Effector memory CD4-positive, alpha-beta T cell (primary cell): Measurements from ENCODE around the gene METTL25B.

Experiments
- DNase-seq, 3 donors: peaks; one replicate each; pipeline ENCODE4 v3.0.0-alpha.2; 2020
- H3K27ac ChIP-seq: 2 replicates; pipeline ENCODE4 v1.7.0; 2013; ENCODE audit warnings: mild to moderate bottlenecking, low read length, moderate library complexity; ENCODE audit not compliant: insufficient read depth, poor library complexity, severe bottlenecking
- H3K27me3 ChIP-seq: replicated peaks from 2 replicates; pipeline ENCODE4 v1.7.0; 2013; ENCODE audit warnings: mild to moderate bottlenecking, low read length; ENCODE audit not compliant: insufficient read depth, control insufficient read depth, poor library complexity, severe bottlenecking
- H3K36me3 ChIP-seq: 2 replicates; pipeline ENCODE4 v1.7.0; 2013; ENCODE audit warnings: mild to moderate bottlenecking, low read length, moderate library complexity; ENCODE audit not compliant: control insufficient read depth, insufficient read depth
- H3K4me1 ChIP-seq: 2 replicates; pipeline ENCODE4 v1.7.0; 2013; ENCODE audit warnings: low read length, mild to moderate bottlenecking; ENCODE audit not compliant: control insufficient read depth, insufficient read depth, poor library complexity, severe bottlenecking
- H3K4me3 ChIP-seq: 2 replicates; pipeline ENCODE4 v1.7.0; 2013; ENCODE audit warnings: low read length, low read depth, mild to moderate bottlenecking; ENCODE audit not compliant: insufficient read depth, poor library complexity, severe bottlenecking
- H3K9me3 ChIP-seq: 2 replicates; pipeline ENCODE4 v1.7.0; 2013; ENCODE audit warnings: mild to moderate bottlenecking, low read length, moderate library complexity; ENCODE audit not compliant: control insufficient read depth

Gene METTL25B

GRCh38 chr1:156726549-156727226 is 1.6 kb upstream of the METTL25B start:
- Histone ChIP-seq H3K27ac (peak overlapping the region; percentile 96), H3K36me3 (peaks cover 26% of the 10 kb centered on the region), H3K27me3 (no peaks in the 10 kb centered on the region), H3K4me3 (peak overlapping the region; percentile 90), H3K4me1 (peaks cover 37% of the 10 kb centered on the region), H3K9me3 (no peaks in the 10 kb centered on the region)
- no peak for DNase-seq

DNA sequence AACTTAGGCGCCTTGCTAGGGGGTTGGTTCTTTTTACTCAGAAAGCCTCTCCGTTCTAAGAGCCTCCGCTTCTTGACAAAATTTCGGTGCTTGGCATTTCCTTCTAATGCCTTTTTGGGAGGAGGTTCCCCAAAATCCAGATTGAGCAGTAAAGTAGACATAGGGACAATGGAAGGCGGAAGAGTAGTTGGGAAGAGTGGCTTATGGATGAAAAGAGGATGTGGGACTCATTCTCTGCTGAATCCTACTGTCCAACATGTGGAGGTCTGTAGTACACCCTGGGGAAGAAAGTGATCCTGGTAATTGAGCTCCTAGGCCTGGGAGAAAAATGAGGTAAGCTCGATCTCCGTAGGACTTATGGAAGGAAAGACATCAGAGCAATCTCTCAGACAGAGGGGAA is 777 bp upstream of the METTL25B start:
- Histone ChIP-seq H3K27me3 (no peaks in the 10 kb centered on the region), H3K27ac (peak overlapping the region; percentile 96), H3K9me3 (no peaks in the 10 kb centered on the region), H3K4me3 (peak overlapping the region; percentile 90), H3K36me3 (peaks cover 22% of the 10 kb centered on the region), H3K4me1 (peaks cover 37% of the 10 kb centered on the region)
- DNase-seq, result no peak

GRCh38 chr1:156728599-156729462 is 562 bp downstream of the METTL25B start, which contains the start of gene ISG20L2:
Gene ISG20L2, minus strand, starts transcription at chr1:156728766. Its CDS starts 1,114 bp downstream, at chr1:156727652.
- H3K9me3 ChIP-seq, result no peaks in the 10 kb centered on the region
- DNase-seq, result peak; percentile 93 to 96 (median 93)
- H3K4me1 ChIP-seq, result peaks cover 37% of the 10 kb centered on the region
- H3K4me3 ChIP-seq, result peak within 1 kb of the TSS; percentile 90
- H3K27ac ChIP-seq, result peak within 1 kb of the TSS; percentile 96
- H3K27me3 ChIP-seq, result no peaks in the 10 kb centered on the region
- H3K36me3 ChIP-seq, result peaks cover 12% of the 10 kb centered on the region

DNA sequence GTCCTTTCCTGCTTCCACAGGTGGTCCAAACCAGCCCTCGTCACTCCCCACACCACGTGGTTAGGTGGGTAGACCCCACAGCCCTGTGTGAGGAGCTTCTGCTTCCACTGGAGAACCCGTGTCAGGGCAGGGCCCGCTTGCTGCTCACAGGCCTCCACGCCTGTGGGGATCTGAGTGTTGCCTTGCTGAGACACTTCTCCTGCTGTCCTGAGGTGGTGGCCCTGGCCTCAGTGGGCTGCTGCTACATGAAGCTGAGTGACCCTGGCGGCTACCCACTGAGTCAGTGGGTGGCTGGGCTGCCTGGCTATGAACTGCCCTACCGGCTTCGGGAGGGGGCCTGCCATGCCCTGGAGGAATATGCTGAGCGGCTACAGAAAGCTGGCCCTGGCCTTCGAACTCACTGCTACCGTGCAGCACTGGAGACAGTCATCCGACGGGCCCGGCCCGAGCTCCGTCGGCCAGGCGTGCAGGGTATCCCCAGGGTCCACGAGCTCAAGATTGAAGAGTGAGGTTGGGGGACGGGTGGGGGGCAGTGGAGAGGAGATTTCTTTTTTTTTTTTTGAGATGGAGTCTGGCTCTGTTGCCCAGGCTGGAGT is 5.8 kb downstream of the METTL25B start:
- no peak for DNase-seq
- Histone ChIP-seq H3K36me3 (peaks cover 19% of the 10 kb centered on the region), H3K9me3 (no peaks in the 10 kb centered on the region), H3K4me1 (no peaks in the 10 kb centered on the region), H3K27ac (no peak overlapping the region), H3K4me3 (no peak overlapping the region), H3K27me3 (no peaks in the 10 kb centered on the region)

GRCh38 chr1:156738407-156738806 is 10.1 kb downstream of the METTL25B start:
- no peak for DNase-seq
- Histone ChIP-seq H3K9me3 (no peaks in the 10 kb centered on the region), H3K27ac (no peak overlapping the region), H3K4me1 (peaks cover 14% of the 10 kb centered on the region), H3K36me3 (peaks cover 28% of the 10 kb centered on the region), H3K27me3 (no peaks in the 10 kb centered on the region), H3K4me3 (no peak overlapping the region)

GRCh38 chr1:156738916-156739315 is 10.6 kb downstream of the METTL25B start:
- no peak overlapping the region for H3K27ac ChIP-seq
- H3K27me3 ChIP-seq, result no peaks in the 10 kb centered on the region
- H3K9me3 ChIP-seq, result no peaks in the 10 kb centered on the region
- no peak for DNase-seq
- H3K4me1 ChIP-seq, result peaks cover 14% of the 10 kb centered on the region
- H3K4me3 ChIP-seq, result no peak overlapping the region
- peaks cover 33% of the 10 kb centered on the region for H3K36me3 ChIP-seq

GRCh38 chr1:156740237-156740740 is 12.0 kb downstream of the METTL25B start:
- peaks cover 14% of the 10 kb centered on the region for H3K4me1 ChIP-seq
- H3K4me3 ChIP-seq, result peak overlapping the region; percentile 58
- H3K36me3 ChIP-seq, result peaks cover 45% of the 10 kb centered on the region
- DNase-seq, result no peak
- H3K27me3 ChIP-seq, result no peaks in the 10 kb centered on the region
- peak overlapping the region; percentile 74 for H3K27ac ChIP-seq
- H3K9me3 ChIP-seq, result no peaks in the 10 kb centered on the region

DNA sequence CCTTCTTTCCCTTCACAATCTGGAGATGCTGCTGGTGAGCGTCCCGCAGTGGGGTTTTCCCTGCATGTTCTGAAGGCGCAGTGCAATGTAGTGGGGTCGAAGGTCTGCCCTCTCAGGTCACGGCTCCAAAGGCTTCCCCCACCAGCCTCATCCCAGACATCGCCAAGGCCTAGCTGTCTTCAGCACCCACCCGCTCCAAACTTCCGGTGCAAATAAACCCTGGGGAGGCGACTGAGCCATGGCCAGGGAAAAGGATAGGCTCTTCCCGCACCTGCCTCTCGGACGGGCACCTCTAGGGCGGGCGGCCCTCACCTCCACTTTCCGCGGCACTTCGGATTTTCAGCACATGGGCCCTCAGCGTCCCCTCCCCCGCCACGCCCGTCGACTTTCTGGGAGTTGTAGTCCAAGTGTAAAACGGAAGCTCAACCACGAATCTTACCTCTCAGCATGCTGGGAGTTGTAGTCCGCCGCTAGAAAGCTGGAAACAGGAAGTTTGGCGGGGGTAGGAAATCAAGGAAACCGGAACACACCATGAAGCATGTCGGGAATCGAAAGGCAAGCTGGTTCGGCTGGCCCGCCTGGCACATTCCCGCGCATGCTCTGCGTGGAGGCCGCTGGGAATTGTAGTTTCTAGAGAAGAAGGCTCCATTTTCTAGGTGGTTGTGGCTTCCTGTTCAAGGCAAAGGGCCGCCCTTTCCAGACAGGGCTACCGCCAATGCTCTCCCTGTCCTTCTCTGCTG is 12.6 kb downstream of the METTL25B start, which contains the start of gene MRPL24:
TSS of gene MRPL24 (minus strand) at position 348 of the 740 bp plus-strand sequence. CDS start 2,384 bp downstream, outside the sequence.
- H3K27ac ChIP-seq, result peak within 1 kb of the TSS; percentile 74
- peak within 1 kb of the TSS; percentile 58 for H3K4me3 ChIP-seq
- DNase-seq, result peak; percentile 96 to 97 (median 96)
- H3K4me1 ChIP-seq, result peaks cover 17% of the 10 kb centered on the region
- no peaks in the 10 kb centered on the region for H3K9me3 ChIP-seq
- peaks cover 47% of the 10 kb centered on the region for H3K36me3 ChIP-seq
- H3K27me3 ChIP-seq, result no peaks in the 10 kb centered on the region

DNA sequence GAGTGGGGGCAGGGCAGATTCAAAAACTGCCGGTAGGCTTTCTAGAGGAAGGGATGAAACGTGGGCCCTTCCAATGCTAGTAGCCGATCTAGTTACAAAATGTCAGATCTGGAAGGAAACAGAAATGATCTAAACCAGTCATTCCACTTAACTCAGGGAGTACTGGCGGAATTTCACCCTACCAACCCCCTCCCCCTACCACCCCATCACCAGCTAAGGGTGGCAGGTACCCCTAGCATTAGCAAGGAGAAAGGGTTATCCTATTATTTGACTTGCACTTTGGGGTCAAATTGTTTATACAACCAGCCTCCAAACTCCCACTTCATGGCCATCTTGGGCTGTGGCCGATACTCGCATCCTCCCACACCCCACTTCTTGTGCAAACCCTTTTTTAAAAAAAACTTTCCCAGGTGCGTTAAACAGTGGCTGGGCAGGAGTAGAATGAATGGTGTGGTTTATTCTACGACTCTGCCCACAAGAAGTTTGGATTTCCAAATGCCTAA is 13.3 kb downstream of the METTL25B start:
- Histone ChIP-seq H3K4me3 (peak overlapping the region; percentile 33), H3K27me3 (no peaks in the 10 kb centered on the region), H3K36me3 (peaks cover 45% of the 10 kb centered on the region), H3K27ac (peak overlapping the region; percentile 74), H3K9me3 (no peaks in the 10 kb centered on the region), H3K4me1 (peaks cover 21% of the 10 kb centered on the region)
- DNase-seq, result no peak
